Cardiac muscle cell (in vitro differentiated cells and primary cell): ENCODE measurements around the gene OXER1. TPM values are rescaled to one million over a fixed set of nuclear protein-coding genes. Genes with fewer than 3 reads are reported as not detected.

Source experiments
- DNase-seq, 2 donors: peaks; one replicate each; pipeline versions ENCODE4 v3.0.0 to v3.0.0-alpha.2; 2010 to 2017; ENCODE audit warnings: low read depth in 1 of 2, low spot score in 1 of 2
- H3K27ac ChIP-seq: fragments of 200-600 bp; sonication (generic); 2 replicates; pipeline ENCODE4 v1.5.1; 2016
- H3K27me3 ChIP-seq: fragments of 200-600 bp; sonication (generic); 2 replicates; pipeline ENCODE4 v1.6.0; 2016; ENCODE audit warnings: control low read depth
- H3K36me3 ChIP-seq: fragments of 200-600 bp; sonication (generic); 2 replicates; pipeline ENCODE4 v1.5.1; 2016; ENCODE audit warnings: control low read depth
- H3K4me1 ChIP-seq: fragments of 200-600 bp; sonication (generic); 2 replicates; pipeline ENCODE4 v1.8.1; 2017; ENCODE audit warnings: low read depth, mild to moderate bottlenecking, mixed run types
- H3K4me3 ChIP-seq: fragments of 200-600 bp; sonication (generic); 2 replicates; pipeline ENCODE4 v1.5.1; 2016; ENCODE audit warnings: mild to moderate bottlenecking
- H3K9me3 ChIP-seq: fragments of 200-600 bp; sonication (generic); 2 replicates; pipeline ENCODE4 v1.5.1; 2017; ENCODE audit warnings: low read depth, mild to moderate bottlenecking, control low read depth
- CTCF ChIP-seq: IDR thresholded peaks from 2 replicates; pipeline ENCODE4 v1.5.1; 2012; ENCODE audit warnings: low read depth, mild to moderate bottlenecking, low read length
- polyA plus RNA-seq: library from polyadenylated mRNA; unstranded; fragments of >200 nt; fragmentation: Nextera tagmentation; extraction: Ambion mirVana; gene quantifications from 2 replicates; pipeline ENCODE4 v1.2.1, GENCODE V29; 2016
- total RNA-seq: library from RNA; depleted of rRNA; stranded (reverse); fragments of >200 nt; gene quantifications from 2 replicates; pipeline ENCODE4 v1.2.3, GENCODE V29; 2016

OXER1 gene
- total and polyA plus RNA-seq, 2 experiments from 2014 or later = 0.15 to 0.48 TPM

- no peaks in the 10 kb centered on the region for H3K36me3 ChIP-seq
Observed at GRCh38 chr2:42721898-42722297, 42.0 kb downstream of the OXER1 start.

GRCh38 chr2:42714686-42715085, 49.2 kb downstream of the OXER1 start:
- no peak overlapping the region for H3K4me3 ChIP-seq
- H3K9me3 ChIP-seq = no peaks in the 10 kb centered on the region
- H3K4me1 ChIP-seq = no peaks in the 10 kb centered on the region
- H3K36me3 ChIP-seq = peaks cover 4% of the 10 kb centered on the region
- no peak for DNase-seq
- H3K27me3 ChIP-seq = no peaks in the 10 kb centered on the region
- TF ChIP-seq CTCF = no peak
- no peak overlapping the region for H3K27ac ChIP-seq

More at GRCh38 chr2:42721898-42722297, 42.0 kb downstream of the OXER1 start:
- H3K27me3 ChIP-seq = no peaks in the 10 kb centered on the region
- no peak for DNase-seq
- TF ChIP-seq CTCF = no peak
- H3K4me1 ChIP-seq = peaks cover 14% of the 10 kb centered on the region
- H3K27ac ChIP-seq = peak overlapping the region; percentile 68
- no peaks in the 10 kb centered on the region for H3K9me3 ChIP-seq
- H3K4me3 ChIP-seq = no peak overlapping the region

GRCh38 chr2:42713920-42714319, 50.0 kb downstream of the OXER1 start:
- peaks cover 12% of the 10 kb centered on the region for H3K36me3 ChIP-seq
- no peak overlapping the region for H3K27ac ChIP-seq
- H3K4me3 ChIP-seq = no peak overlapping the region
- no peaks in the 10 kb centered on the region for H3K4me1 ChIP-seq
- no peaks in the 10 kb centered on the region for H3K9me3 ChIP-seq
- no peaks in the 10 kb centered on the region for H3K27me3 ChIP-seq
- no peak for DNase-seq
- TF ChIP-seq CTCF = no peak

GRCh38 chr2:42712934-42713333, 51.0 kb downstream of the OXER1 start:
- DNase-seq = peak in 1 of 2 donors; percentile 36
- no peak for TF ChIP-seq CTCF
- H3K4me3 ChIP-seq = no peak overlapping the region
- H3K9me3 ChIP-seq = no peaks in the 10 kb centered on the region
- H3K27me3 ChIP-seq = no peaks in the 10 kb centered on the region
- no peak overlapping the region for H3K27ac ChIP-seq
- no peaks in the 10 kb centered on the region for H3K4me1 ChIP-seq
- H3K36me3 ChIP-seq = peaks cover 16% of the 10 kb centered on the region

Other genes starting within 250 kb of the OXER1 start
- gene MTA3, start 195.5 kb downstream of the OXER1 start, total RNA-seq = 41.9 and 52.2 TPM in 2 replicates
- 52.9 and 80.5 TPM in 2 replicates for gene MTA3, start 195.5 kb downstream of the OXER1 start, polyA plus RNA-seq
- gene HAAO, start 28.4 kb upstream of the OXER1 start, total RNA-seq = 0.30 and 0.39 TPM in 2 replicates
- gene HAAO, start 28.4 kb upstream of the OXER1 start, polyA plus RNA-seq = 0.43 and 0.79 TPM in 2 replicates